ENCODE results near the gene HLA-F. TPM values are rescaled to one million over a fixed set of nuclear protein-coding genes. Genes with fewer than 3 reads are reported as not detected.

HLA-F gene
- polyA plus RNA-seq, 1 of the 3 experiments (the other 2 are of a cell fraction): 0.31 TPM

GRCh38 chr6:29705389-29706231, 17.6 kb upstream of the HLA-F start (continued):
- TF ChIP-seq CTCF (IDR thresholded peaks at IDR 0.05): peak; percentile 64
- no peak for TF ChIP-seq FOSL2 (IDR thresholded peaks at IDR 0.05; ENCODE audit: borderline replicate concordance, low read depth)
- TF ChIP-seq REST (IDR thresholded peaks at IDR 0.05; ENCODE audit: low read depth, low read length): no peak
- peak; percentile 53 for TF ChIP-seq SMC3 (IDR thresholded peaks at IDR 0.05; ENCODE audit: low read depth, low read length)
- TF ChIP-seq GABPA (IDR thresholded peaks at IDR 0.05; ENCODE audit: low read depth): no peak
- no peak for TF ChIP-seq EZH2phosphoT487 (IDR thresholded peaks at IDR 0.05; ENCODE audit: borderline replicate concordance, low read depth)
- TF ChIP-seq SIN3A (IDR thresholded peaks at IDR 0.05; ENCODE audit: borderline replicate concordance, low read depth, low read length): no peak
- TF ChIP-seq IRF3 (IDR thresholded peaks at IDR 0.05; ENCODE audit: low read depth, low read length): no peak

- DNase-seq: no peak
- no peaks in the 10 kb centered on the region for H3K36me3 ChIP-seq (replicated peaks in 1 of 2; ENCODE audit: control insufficient read depth in 1 of 2, insufficient read depth in 2 of 2, low read length in 1 of 2)
- no peaks in the 10 kb centered on the region for H3K79me2 ChIP-seq (ENCODE audit: insufficient read depth)
- H3K27me3 ChIP-seq (ENCODE audit: insufficient read depth): peaks cover 41% of the 10 kb centered on the region; the same call in 1 of the 2 replicates
- H4K20me1 ChIP-seq (ENCODE audit: insufficient read depth): no peaks in the 10 kb centered on the region
- 27% methylated on average over 11 of the region's 11 CpGs for WGBS (ENCODE audit: low lambda C conversion rate)
- H3K27ac ChIP-seq (ENCODE audit: low read depth in 2 of 2, low read length in 1 of 2): no peak overlapping the region
- H3K4me2 ChIP-seq: no peak overlapping the region; the same call in 1 of the 2 replicates
- no peak overlapping the region for H3K4me3 ChIP-seq (ENCODE audit: low read depth in 2 of 2, low read length in 1 of 2)
- POLR2A ChIA-PET: no interaction called here
- no peaks in the 10 kb centered on the region for H3K9me2 ChIP-seq
- no peaks in the 10 kb centered on the region for H3K4me1 ChIP-seq (ENCODE audit: control insufficient read depth in 1 of 2, insufficient read depth in 2 of 2, low read depth in 1 of 2, low read length in 1 of 2)
- H3K9ac ChIP-seq: no peak overlapping the region
- no peaks in the 10 kb centered on the region for H3F3A ChIP-seq (replicated peaks; ENCODE audit: insufficient read depth)
- CTCF ChIA-PET: interaction anchor here (0.7 to 2.1 kb wide), 6 partner anchors 29 to 126 kb away, joined by 3 to 6 read pairs (median 4); no protein-coding TSS in a partner anchor
- no peaks in the 10 kb centered on the region for H3K9me3 ChIP-seq
- H2AFZ ChIP-seq (ENCODE audit: low read depth): no peak overlapping the region
- no peak for TF ChIP-seq SIN3A (IDR thresholded peaks at IDR 0.05; ENCODE audit: borderline replicate concordance, low read depth, low read length)
- no peak for TF ChIP-seq MEF2A (IDR thresholded peaks at IDR 0.05; ENCODE audit: borderline replicate concordance, low read depth)
- TF ChIP-seq RFX5 (IDR thresholded peaks at IDR 0.05; ENCODE audit: low read length): no peak
- no peak for TF ChIP-seq NFIC (IDR thresholded peaks at IDR 0.05; ENCODE audit: borderline replicate concordance)
- TF ChIP-seq IRF3 (IDR thresholded peaks at IDR 0.05; ENCODE audit: low read depth, low read length): no peak
- no peak for TF ChIP-seq NRF1 (IDR thresholded peaks at IDR 0.05; ENCODE audit: low read depth, low read length)
- no peak for TF ChIP-seq USF2 (IDR thresholded peaks at IDR 0.05; ENCODE audit: borderline replicate concordance, low read depth, low read length)
- no peak for TF ChIP-seq RCOR1 (IDR thresholded peaks at IDR 0.05; ENCODE audit: low read length)
- no peak for TF ChIP-seq RAD21 (IDR thresholded peaks at IDR 0.05; ENCODE audit: low read length)
- no peak for TF ChIP-seq CHD2 (IDR thresholded peaks at IDR 0.05; ENCODE audit: low read length, partially characterized antibody)
- no peak for TF ChIP-seq USF1 (IDR thresholded peaks at IDR 0.05; ENCODE audit: borderline replicate concordance, low read depth)
- no peak for TF ChIP-seq TAF1 (IDR thresholded peaks at IDR 0.05; ENCODE audit: borderline replicate concordance, low read depth, low read length)
Measured at GRCh38 chr6:29708432-29709179, 14.6 kb upstream of the HLA-F start.

Data from SK-N-SH (cell line).